ENCODE data around the gene KANSL1.
A peak's percentile ranks its signal among the peaks of the same experiment; 100 is the strongest.

Gene KANSL1

GRCh38 chr17:46049656-46050055 lies 143.6 kb downstream of the KANSL1 start:
- no peak overlapping the region for H3K27ac ChIP-seq (ENCODE audit: poor library complexity, severe bottlenecking)
- no peak for DNase-seq (ENCODE audit: low spot score)
- no peaks in the 10 kb centered on the region for H3K4me1 ChIP-seq (ENCODE audit: insufficient read depth, poor library complexity, severe bottlenecking)
- no peaks in the 10 kb centered on the region for H3K9me3 ChIP-seq (ENCODE audit: severe bottlenecking)
- no peak overlapping the region for H3K4me3 ChIP-seq (ENCODE audit: severe bottlenecking)
- no peaks in the 10 kb centered on the region for H3K27me3 ChIP-seq (ENCODE audit: insufficient read depth, poor library complexity, severe bottlenecking)
- H3K36me3 ChIP-seq (ENCODE audit: low read depth), result peaks cover 75% of the 10 kb centered on the region
- no peak for ATAC-seq (ENCODE audit: low read depth)
- TF ChIP-seq CTCF (IDR thresholded peaks at IDR 0.05; ENCODE audit: poor library complexity, severe bottlenecking), result no peak

- ATAC-seq (ENCODE audit: low read depth) (no peak), DNase-seq (ENCODE audit: low spot score) (no peak)
- Histone ChIP-seq H3K9me3 (ENCODE audit: severe bottlenecking) (no peaks in the 10 kb centered on the region), H3K27me3 (ENCODE audit: insufficient read depth, poor library complexity, severe bottlenecking) (no peaks in the 10 kb centered on the region), H3K4me1 (ENCODE audit: insufficient read depth, poor library complexity, severe bottlenecking) (no peaks in the 10 kb centered on the region), H3K36me3 (ENCODE audit: low read depth) (peaks cover 82% of the 10 kb centered on the region), H3K27ac (ENCODE audit: poor library complexity, severe bottlenecking) (no peak overlapping the region), H3K4me3 (ENCODE audit: severe bottlenecking) (no peak overlapping the region)
- TF ChIP-seq CTCF (IDR thresholded peaks at IDR 0.05; ENCODE audit: poor library complexity, severe bottlenecking), result no peak
Measured at GRCh38 chr17:46047856-46048255, 145.4 kb downstream of the KANSL1 start.

GRCh38 chr17:46047398-46047797 lies 145.8 kb downstream of the KANSL1 start:
- H3K27ac ChIP-seq (ENCODE audit: poor library complexity, severe bottlenecking), result no peak overlapping the region
- H3K4me1 ChIP-seq (ENCODE audit: insufficient read depth, poor library complexity, severe bottlenecking), result no peaks in the 10 kb centered on the region
- no peak for DNase-seq (ENCODE audit: low spot score)
- H3K36me3 ChIP-seq (ENCODE audit: low read depth), result peaks cover 86% of the 10 kb centered on the region
- TF ChIP-seq CTCF (IDR thresholded peaks at IDR 0.05; ENCODE audit: poor library complexity, severe bottlenecking), result no peak
- H3K4me3 ChIP-seq (ENCODE audit: severe bottlenecking), result no peak overlapping the region
- H3K27me3 ChIP-seq (ENCODE audit: insufficient read depth, poor library complexity, severe bottlenecking), result no peaks in the 10 kb centered on the region
- no peak for ATAC-seq (ENCODE audit: low read depth)
- no peaks in the 10 kb centered on the region for H3K9me3 ChIP-seq (ENCODE audit: severe bottlenecking)

- H3K36me3 ChIP-seq (ENCODE audit: low read depth), result peaks cover 91% of the 10 kb centered on the region
- TF ChIP-seq CTCF (IDR thresholded peaks at IDR 0.05; ENCODE audit: poor library complexity, severe bottlenecking), result no peak
- ATAC-seq (ENCODE audit: low read depth) (no peak), DNase-seq (ENCODE audit: low spot score) (no peak)
- no peak overlapping the region for H3K27ac ChIP-seq (ENCODE audit: poor library complexity, severe bottlenecking)
- no peaks in the 10 kb centered on the region for H3K27me3 ChIP-seq (ENCODE audit: insufficient read depth, poor library complexity, severe bottlenecking)
- H3K4me1 ChIP-seq (ENCODE audit: insufficient read depth, poor library complexity, severe bottlenecking), result no peaks in the 10 kb centered on the region
- H3K9me3 ChIP-seq (ENCODE audit: severe bottlenecking), result no peaks in the 10 kb centered on the region
- no peak overlapping the region for H3K4me3 ChIP-seq (ENCODE audit: severe bottlenecking)
Measured at GRCh38 chr17:46046957-46047356, 146.3 kb downstream of the KANSL1 start.

- Histone ChIP-seq H3K9me3 (ENCODE audit: severe bottlenecking) (no peaks in the 10 kb centered on the region), H3K27ac (ENCODE audit: poor library complexity, severe bottlenecking) (no peak overlapping the region), H3K4me1 (ENCODE audit: insufficient read depth, poor library complexity, severe bottlenecking) (no peaks in the 10 kb centered on the region), H3K27me3 (ENCODE audit: insufficient read depth, poor library complexity, severe bottlenecking) (no peaks in the 10 kb centered on the region), H3K36me3 (ENCODE audit: low read depth) (peaks cover 92% of the 10 kb centered on the region), H3K4me3 (ENCODE audit: severe bottlenecking) (no peak overlapping the region)
- DNase-seq (ENCODE audit: low spot score), result no peak
- TF ChIP-seq CTCF (IDR thresholded peaks at IDR 0.05; ENCODE audit: poor library complexity, severe bottlenecking), result no peak
- ATAC-seq (ENCODE audit: low read depth), result 0 out of 3 replicates have a peak, but pooled peaks have one; percentile 25
Measured at GRCh38 chr17:46045639-46046038, 147.6 kb downstream of the KANSL1 start.

All from RWPE2 (cell line).